UCSD-AML1 (cell line): ENCODE measurements around the gene DUSP10.

ENCODE experiments used
- DNase-seq: peaks from one replicate; lab custom pipeline; 2025; ENCODE audit not compliant: unreplicated experiment; lab: John Stamatoyannopoulos, UW

Gene DUSP10

DNA sequence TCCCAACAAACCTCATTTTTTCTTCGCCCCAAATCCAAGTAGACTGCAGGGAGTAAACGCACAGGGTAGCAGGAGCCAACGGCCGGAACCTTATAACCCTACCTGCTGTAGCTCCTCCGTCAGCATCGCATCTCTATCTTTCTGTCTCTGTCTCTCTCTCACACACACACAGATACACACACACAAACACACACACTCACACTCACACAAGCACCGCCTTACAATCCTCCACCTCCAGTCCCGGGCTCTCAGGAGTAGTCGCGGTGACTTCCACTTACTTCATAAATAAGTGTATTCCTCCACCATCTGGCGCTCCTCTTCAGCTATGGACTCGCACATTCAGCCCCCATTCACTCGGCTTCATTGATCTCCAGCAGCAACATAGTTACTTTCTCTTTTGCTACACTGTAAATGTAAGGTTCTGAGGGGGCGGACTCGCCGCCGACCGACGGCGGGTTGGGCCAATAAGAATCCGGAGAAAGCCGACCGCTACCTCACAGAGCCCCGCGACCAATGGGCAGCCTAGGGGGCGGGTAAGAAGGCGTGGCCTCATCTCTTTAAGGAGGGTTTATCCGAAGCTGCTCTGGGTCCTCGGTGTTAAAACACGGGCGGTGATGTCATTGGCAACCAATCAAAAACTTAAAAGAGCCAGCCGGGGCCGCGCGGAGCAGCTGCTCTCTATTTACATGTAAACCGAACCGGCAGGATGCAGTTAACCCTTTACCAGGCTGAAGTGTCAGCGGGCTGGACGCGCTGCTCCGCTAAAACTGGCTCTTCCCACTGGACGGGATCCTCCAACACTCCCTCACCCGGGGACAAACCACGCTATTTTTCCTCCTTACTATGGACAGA lies at the start of gene DUSP10:
Gene DUSP10, minus strand, starts transcription at position 387 of the 852 bp plus-strand sequence. CDS start 2,345 bp downstream, outside the sequence.
- peak; percentile 98 for DNase-seq

DNA sequence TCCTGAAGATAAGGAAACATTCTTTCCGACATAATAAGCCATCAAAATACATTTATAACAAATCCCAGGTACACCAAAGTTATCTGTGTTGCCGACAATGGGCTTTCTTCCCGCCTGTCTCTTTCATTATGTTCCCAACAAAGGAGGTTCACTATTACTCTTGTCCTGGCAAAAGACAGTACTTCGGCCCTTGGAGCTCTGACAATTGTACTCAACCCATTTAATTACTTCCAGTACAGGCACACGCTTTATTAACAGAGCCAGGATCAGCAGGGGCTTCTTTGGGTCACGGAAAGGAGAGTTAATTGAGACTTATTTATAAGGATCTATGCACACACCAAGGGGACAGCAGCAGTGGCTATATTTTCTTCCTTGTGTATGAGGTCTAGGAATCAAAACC lies 46.6 kb upstream of the DUSP10 start:
- no peak for DNase-seq

DNA sequence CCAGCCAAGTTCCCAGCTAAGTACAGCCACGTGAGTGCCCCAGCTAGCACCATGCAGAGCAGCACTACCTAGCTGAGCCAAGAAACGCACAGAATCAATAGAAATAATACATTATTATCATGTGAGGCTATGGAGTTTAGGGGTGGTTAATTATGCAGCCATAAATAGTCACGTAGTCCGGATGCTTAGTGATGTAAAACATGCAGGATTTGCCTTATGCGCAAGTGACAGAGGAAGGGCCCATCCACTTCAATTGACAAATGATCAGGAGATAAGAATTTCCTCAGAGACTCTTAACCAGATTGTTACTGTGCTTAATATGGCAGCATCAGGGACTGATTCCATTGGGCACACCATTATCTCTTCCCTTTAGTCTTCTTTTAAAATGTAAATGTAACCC lies 44.8 kb upstream of the DUSP10 start:
- no peak for DNase-seq

DNA sequence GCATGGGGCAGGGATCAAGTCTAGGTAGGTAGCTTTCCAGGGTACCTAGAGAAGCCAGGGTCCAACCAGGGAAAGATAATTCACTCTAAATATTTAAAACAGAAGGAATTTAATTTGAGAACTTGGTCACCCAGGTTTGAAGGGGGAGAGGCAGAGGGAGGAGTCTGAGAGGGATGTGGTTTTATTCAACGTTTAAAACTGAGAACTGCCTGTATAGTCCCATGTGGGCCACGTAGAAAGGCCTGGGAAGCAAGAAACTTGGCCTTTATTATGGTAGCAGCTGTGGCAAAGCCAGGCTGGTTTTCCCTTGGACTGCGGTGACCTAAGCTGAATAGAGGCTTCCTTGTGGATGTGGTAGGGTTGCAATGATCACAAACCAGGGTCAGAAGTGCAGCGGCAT lies 42.0 kb upstream of the DUSP10 start:
- no peak for DNase-seq

DNA sequence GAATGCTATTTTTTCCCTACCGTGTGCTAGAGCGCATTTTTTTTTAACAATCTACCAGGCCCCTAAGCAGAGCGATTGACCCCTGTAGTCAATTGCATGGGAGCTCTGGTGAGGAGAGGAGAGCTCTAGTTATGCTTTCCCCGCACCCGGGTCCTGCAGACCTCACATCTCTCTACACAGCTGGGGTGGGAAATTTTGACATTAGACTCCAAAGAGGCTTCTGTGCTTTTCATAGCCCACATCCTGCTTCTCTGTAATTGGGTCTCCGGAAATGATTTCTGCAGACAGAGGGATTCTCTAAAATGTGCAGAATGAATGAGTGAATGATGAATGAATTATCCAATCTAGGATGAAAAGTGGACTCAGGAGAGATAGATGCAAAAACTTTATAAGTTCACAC lies 41.5 kb upstream of the DUSP10 start:
- DNase-seq: no peak

DNA sequence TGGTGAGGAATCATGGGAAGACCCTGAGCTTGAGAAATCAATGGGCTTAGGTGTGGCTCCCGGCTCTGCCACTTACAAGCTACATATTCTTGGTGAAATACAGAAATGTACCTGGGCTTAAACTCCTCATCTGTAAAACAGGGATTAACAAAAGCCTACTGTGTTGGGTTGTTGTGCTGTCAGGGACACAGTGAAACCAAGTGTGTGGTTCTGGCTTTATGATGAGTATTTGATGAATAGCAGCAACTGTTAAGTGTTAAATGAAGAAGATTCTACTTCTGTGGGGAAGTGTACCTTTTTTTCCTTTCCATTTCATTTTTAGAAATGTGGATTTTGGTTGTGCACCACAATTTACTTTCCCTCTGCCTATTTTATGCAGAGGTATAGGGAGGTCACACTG lies 41.1 kb upstream of the DUSP10 start:
- DNase-seq: no peak

DNA sequence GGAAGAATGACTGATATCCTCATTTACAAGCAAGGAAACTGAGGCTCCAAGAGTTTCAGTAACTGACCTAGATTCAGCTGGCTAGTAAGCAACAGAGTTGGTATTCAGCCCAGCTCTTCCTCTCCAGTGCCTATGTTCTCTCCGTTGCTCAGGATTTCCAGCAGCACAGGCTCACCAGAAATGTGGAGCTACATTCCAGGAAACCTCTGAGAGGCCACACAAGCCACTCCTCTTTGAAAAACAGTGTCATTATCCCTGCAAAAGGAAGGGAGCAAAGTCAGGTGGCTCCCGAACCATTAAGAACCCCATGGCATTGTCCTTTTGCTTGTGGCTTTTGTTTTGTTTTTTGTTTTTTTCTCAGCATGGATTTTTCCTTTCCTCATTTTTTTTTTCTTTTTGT lies 40.6 kb upstream of the DUSP10 start:
- DNase-seq: no peak

DNA sequence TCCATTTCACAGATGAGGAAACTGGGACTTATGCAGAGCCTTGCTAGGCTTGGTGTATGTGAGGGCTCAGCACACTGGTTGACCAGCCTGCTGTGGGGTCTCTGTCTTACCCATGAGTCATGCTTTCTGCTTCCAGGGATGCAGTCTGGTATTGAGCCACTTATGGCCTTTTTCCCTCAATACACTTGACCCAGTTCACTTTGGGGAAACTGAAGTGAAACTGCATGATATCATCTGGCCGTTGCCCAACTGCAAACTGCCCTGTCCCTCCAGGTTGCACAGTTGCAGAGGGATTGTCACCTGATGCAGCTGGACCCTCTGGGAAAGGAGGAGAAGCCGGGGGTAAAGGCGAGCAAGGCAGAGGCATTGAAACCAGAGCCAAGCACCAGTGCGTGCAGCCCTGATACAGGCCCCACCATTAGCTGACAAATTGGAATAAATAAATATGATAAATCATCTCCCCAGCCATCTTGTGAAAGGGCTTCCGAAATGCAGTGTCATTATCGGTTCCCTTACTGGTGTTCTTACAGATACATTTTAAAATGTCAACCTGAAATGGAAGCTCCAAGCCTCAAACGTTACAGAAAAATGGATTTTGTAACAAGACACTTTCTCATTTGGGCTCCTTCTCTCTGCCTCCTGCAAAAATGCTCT lies 39.3 kb upstream of the DUSP10 start:
- DNase-seq: no peak

DNA sequence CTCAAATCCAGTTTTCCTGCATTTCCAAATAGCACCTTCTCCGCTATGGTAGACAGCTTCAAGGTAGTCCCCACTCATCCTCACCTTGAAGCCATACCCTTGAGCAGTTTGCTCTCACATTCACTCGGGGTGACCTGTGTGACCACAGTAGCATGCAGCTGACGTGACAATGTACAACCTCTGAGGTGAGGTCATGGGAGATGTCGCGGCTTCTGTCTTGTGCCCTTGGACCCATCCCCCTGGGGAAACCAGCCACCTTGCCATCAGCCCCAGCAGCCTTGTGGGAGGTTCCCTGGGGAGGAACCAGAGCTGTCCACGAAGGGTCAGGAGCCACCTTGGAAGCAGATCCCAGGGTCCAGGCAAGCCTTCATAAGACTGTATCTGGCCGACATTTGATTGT lies 38.3 kb upstream of the DUSP10 start:
- no peak for DNase-seq

DNA sequence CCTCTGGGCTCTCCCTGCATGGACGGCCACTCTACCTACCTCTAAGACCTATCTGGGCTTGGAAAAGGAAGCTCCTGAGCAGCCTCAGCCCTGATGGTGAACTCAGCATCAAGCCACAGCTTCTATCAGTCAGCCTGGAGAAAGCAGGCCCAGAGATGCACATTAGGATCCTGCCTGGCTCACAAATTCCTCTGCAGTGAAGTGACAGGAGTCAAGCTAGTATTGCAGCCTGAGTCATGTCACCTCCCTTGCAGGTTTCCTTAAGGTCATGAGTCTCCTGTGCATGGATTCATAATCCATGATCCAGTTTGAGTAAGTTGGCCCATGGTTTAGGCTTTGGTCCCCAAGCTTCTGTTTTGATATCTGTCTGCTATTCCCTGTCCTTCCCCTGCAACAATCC lies 37.9 kb upstream of the DUSP10 start:
- no peak for DNase-seq

DNA sequence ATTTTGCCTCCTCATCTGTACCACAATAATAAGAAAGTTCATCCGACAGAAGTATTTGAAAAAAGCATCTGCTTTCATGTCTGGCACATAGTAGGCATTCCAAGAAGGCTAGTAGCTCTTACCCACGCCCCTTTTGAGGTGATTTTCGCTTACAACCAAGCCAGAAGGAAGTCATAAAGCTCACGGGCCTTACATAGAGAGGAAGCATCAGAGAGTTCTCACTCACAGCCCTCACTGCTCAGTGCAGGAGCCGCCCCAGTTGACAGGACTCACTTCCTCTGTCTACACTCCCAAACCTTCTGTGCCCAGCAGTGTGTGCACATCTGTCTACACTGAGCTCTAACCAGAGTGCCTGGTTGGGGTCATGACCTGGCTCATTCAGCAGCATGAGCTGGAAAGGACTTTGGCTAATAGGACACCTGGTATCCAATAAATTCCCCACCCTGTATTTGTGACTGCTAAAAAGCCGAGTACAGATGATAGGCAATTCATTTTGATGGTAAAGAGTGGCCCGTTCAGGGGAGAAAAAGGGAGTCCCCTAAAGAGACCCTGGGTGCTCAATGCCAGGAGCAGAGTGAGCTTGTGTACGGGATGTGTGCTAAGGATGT lies 36.8 kb upstream of the DUSP10 start:
- DNase-seq: peak; percentile 27

DNA sequence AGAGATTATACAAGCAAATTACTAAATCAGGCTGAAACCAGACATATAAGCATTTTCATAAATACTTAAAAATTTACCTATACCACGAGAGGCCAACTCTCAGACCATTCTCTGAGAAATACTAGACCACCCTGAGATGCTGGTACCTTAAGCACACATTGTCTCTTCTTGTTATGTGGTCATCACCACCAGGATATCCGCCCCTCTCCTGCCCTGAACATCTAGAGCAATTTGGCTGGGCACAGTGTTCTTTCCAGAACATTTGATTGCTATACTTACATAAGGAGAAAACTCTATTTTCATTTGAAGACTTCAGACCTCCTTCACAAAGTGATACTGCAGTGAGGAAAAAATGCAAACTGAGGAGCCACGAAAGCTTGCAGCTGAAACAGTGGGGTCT lies 36.2 kb upstream of the DUSP10 start:
- no peak for DNase-seq

DNA sequence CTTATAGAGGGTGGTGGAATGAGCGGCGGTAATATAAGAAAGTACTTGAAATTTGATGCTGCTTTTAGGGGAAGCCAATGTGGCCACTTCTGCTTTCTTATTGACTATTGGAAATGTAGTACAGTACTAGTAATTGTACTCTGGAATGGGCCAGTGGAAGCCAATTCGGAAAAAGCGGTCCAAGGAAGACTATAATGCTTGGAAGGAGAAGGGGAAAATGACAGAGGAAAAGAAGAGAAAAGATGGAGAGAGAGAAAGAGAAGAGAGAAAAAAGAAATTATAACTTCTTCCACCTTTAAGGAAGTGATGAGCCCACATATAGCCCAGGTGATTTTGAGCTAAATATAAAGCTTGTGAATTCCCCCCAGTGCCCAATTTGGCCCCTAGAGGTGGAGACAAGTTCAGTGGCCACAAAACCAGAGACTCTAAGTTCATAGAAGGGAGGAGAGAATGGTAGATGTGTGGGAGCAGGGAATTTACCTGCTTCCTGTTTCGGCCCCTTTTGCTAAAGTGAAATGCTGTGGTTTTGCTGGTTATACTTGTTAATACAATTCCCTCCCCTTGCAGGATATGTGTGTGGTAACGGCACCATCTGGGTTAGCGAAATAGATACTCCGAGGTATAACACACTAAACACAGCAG lies 35.7 kb upstream of the DUSP10 start:
- no peak for DNase-seq

DNA sequence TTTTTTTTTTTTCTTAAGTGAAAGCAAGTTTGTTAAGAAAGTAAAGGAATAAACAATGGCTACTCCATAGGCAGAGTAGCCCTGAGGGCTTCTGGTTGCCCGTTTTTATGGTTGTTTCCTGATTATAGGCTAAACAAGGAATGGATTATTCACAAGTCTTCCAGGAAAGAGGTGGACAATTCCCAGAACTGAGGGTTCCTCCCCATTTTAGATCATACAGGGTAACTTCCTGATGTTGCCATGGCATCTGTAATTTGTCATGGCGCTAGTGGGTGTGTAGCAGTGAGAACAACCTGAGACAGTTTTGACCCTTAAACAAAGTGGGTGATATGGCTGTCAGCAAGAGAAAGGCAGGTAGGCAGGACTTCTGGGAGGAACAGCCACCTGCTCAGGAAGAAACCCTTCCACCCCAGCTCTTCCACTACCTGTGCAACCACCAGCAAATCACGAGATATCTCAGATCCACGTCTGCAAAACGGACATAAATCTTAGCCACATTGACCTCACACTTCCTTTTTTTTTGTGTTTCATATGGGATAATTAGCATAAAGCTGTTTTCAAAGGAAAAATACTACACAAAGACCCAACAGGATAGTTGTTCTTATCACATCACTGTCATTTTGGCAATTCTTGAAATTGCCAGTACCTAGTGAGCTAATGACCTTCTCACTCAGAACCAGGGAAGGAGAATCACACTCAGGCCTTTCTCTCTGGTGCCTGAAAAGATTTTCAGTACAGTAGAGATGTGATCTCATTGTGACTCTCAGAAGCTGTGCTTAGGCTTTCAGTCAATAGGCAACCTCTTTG lies 34.8 kb upstream of the DUSP10 start:
- DNase-seq: peak; percentile 27

DNA sequence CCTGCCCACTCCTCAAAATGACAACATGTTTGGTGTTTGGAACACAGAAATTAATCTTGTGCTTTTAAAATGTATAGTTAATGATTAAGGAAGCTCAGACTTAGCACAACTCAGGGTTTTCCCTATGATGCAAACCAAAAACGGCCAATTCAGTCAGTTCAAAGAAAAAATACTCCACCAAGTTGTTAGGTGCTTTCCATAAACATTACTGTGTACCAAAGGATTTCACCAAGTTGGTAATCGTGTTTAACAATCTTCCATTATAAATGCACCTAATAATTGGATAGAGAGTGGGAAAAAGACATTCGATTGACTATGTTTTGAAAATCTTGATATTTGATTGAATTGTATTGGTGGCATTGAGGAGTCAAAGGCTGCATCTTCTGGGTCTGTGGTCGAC lies 33.3 kb upstream of the DUSP10 start:
- DNase-seq: no peak

DNA sequence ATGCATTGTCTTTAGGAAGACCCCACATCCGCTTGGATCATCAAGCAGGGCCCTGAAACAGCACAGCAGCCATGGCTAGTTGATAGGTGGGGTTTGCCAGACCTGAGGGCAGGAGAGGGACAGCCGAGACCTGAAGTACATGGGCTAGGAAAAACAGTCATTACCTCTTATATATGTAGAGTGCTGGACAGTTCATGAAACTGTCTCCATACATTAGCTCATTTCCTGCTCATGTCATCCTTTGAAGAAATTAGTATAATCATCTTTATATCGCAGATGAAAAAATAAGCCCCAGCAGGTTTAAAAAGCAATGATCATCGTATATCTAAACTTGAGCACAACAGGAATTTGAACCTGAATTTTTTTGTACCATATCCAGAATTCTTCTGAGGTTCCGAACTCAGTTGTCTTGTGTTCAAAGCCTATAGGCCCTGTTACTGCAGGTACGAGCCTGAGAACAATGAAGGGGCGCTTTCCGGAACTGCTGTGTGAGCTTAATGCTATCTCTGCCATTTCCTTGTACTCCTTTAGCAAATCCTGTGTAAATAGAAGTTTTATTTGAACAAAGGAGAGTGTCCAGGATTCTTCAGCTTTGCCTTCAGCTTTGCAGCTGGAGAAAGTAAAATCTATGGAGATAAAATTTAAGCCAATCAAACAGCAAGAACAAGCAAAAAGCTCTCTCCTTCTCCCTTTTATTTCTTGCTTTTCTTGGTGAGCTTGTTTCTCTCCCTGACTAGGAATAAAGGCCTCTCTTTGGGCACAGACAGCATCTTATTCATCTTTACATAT lies 32.4 kb upstream of the DUSP10 start:
- no peak for DNase-seq

DNA sequence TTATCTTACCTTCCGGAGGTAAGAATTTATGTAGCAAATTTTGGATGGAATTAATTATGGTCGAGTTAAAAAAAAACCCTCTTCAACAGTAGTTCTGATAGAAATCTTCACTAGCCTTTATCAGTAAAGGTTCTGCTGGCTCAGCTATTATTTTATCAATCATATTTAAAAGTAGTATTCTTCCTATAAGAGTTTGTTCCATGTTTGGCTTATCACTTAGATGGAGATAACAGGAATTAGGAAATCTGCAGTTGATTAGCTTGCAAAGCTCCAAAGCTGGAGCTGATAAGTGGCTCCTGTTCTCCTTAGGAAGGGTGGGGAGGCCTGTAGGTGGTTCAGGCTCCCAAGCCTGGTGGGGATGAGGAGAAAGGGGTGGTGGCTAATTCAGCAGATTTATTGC lies 31.5 kb upstream of the DUSP10 start:
- DNase-seq: no peak

DNA sequence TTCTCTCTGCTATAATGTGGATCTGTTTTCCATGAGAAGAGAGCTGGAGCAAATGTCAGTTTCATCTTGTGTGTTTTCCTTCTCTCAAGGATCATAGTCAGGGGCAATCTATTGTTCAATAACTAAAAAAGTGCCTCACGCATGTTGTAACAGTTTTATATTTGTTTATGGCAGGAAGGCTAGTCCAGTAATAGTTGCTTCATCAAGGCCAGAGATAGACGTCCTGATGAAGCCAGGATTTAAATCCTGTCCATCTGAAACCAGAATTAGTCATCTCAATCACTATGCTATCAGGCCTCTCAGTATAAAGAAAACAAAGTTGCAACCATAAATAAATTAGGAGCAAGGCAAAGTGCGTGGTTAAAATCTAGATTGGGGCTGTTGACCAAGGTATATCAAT lies 30.2 kb upstream of the DUSP10 start:
- no peak for DNase-seq

DNA sequence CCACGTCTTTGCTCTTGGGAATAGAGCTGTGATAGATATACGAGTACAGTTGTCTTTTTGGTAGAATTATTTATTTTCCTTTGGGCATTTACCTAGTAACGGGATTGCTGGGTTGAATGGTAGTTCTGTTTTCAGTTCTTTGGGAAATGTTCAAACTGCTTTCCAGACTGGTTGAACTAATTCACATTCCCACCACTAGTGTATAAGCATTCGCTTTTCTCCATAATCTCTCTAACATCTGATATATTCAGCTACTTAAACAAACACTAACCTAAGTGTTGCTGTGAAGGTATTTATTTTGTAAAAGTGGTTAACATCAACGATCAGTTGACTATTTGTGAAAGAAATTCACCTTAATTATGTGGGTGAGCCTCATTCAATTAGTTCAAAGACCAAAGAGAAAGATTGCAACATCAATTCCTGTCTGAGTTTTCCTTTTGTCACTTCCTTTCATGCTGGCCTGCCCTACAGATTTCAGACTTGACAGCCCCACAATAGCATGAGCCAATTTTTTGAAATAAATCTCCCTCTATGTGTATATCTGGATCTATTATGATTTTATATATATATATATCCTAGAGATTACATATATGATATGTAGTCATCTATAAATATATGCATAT lies 26.7 kb upstream of the DUSP10 start:
- no peak for DNase-seq

DNA sequence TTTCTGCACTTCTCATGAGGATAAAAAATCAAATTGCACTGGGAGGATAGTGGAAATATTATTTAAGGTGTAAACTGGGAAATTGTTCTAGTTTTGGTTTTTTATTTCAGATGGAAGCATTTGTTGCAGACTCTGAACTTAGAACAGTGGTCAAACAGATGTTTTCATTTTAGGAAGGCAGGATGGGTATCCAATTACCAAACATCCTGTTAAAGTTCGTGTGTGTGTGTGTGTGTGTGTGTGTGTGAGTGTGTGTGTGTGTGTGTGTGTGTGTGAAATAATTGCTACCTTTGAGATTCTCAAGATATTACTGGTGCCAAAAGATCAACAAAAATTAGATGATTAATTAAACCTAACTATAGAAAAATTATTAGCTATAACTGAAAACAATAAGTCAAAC lies 24.3 kb upstream of the DUSP10 start:
- no peak for DNase-seq
